Esophagus squamous epithelium (tissue), 4 donors: Measurements from ENCODE around the gene HTATIP2.

Source experiments
- POLR2A ChIP-seq, 4 donors: fragments of 450-650 bp; IDR thresholded peaks; one replicate each; pipeline ENCODE4 v1.6.1; 2017; ENCODE audit warnings: antibody characterized with exemption in 4 of 4, mild to moderate bottlenecking in 4 of 4, moderate library complexity in 3 of 4
- TF ChIP-seq, protein P1 (sequence below), 6 experiments: fragments of 450-650 bp in 4 of 6; fragments of 200-600 bp in 2 of 6; sonication (generic) in 2 of 6; IDR thresholded peaks; one replicate each; pipeline ENCODE4 v1.5.1; 2016 to 2019; ENCODE audit warnings: antibody characterized with exemption in 6 of 6, mild to moderate bottlenecking in 4 of 6, moderate library complexity in 4 of 6

DNA sequence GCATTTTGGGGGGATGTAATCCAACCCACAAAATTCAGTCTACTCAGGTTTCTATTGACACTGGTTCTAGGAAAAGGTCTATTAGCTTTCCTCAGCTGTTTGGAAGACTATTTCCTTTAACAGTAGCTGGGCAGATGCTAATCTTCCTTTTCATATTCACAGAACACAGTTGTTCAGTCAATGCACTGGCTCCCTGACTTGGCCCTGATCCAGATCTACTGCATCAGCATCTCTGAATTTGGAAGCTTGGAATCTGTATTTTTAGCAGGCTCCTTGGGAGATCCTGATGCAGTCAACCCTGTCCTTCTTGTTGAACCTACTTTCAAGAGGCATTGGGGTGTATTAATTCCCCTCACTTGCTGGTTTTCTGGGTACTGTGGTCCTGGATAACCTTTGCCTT is 6.3 kb downstream of the HTATIP2 start:
- TF ChIP-seq POLR2A (IDR thresholded peaks at IDR 0.05) = no peak
- TF ChIP-seq, protein P1, sequence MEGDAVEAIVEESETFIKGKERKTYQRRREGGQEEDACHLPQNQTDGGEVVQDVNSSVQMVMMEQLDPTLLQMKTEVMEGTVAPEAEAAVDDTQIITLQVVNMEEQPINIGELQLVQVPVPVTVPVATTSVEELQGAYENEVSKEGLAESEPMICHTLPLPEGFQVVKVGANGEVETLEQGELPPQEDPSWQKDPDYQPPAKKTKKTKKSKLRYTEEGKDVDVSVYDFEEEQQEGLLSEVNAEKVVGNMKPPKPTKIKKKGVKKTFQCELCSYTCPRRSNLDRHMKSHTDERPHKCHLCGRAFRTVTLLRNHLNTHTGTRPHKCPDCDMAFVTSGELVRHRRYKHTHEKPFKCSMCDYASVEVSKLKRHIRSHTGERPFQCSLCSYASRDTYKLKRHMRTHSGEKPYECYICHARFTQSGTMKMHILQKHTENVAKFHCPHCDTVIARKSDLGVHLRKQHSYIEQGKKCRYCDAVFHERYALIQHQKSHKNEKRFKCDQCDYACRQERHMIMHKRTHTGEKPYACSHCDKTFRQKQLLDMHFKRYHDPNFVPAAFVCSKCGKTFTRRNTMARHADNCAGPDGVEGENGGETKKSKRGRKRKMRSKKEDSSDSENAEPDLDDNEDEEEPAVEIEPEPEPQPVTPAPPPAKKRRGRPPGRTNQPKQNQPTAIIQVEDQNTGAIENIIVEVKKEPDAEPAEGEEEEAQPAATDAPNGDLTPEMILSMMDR (IDR thresholded peaks at IDR 0.05) = no peak
